BJ (cell line): ENCODE measurements around the gene USP13. TPM values are rescaled to one million over a fixed set of nuclear protein-coding genes. Genes with fewer than 3 reads are reported as not detected.

Experiments used
- CTCF ChIA-PET: fragments of 350-600 bp; formaldehyde crosslinking; extraction: SDS; loops from one replicate; lab custom pipeline; 2021; ENCODE audit warnings: antibody characterized with exemption, inconsistent platforms; lab: Yijun Ruan, JAX
- POLR2A ChIA-PET: fragments of 300-600 bp; sonication (Branson Sonifier 250); formaldehyde crosslinking; extraction: SDS; loops from one replicate; lab custom pipeline; 2021; ENCODE audit warnings: antibody characterized with exemption; lab: Charles Lee
- DNase-seq: peaks from one replicate; pipeline ENCODE4 v3.0.0-alpha.2; 2011; ENCODE audit warnings: low read depth
- H3K27me3 ChIP-seq: 2 replicates; pipeline ENCODE4 v1.6.0; 2011; ENCODE audit warnings: low read length; ENCODE audit not compliant: control insufficient read depth, insufficient read depth
- H3K36me3 ChIP-seq: 2 replicates; pipeline ENCODE4 v1.5.1; 2011; ENCODE audit warnings: low read length; ENCODE audit not compliant: control insufficient read depth, insufficient read depth
- H3K4me3 ChIP-seq: 2 replicates; pipeline ENCODE4 v1.5.1; 2011; ENCODE audit warnings: low read depth, mild to moderate bottlenecking, control low read depth, low read length
- polyA plus RNA-seq: library from polyadenylated mRNA; depleted of rRNA; stranded (reverse); fragments of >200 nt; gene quantifications from 2 replicates; pipeline ENCODE4 v1.2.3, GENCODE V29; 2011
- TF ChIP-seq, protein P1 (sequence below): IDR thresholded peaks from 2 replicates; pipeline ENCODE4 v1.5.1; 2011; ENCODE audit warnings: low read depth, mild to moderate bottlenecking, control low read depth, inconsistent platforms, low read length, moderate library complexity; ENCODE audit not compliant: insufficient read depth

USP13 gene
- polyA plus RNA-seq, 1 experiment: 10.5 TPM

- Histone ChIP-seq H3K27me3 (no peaks in the 10 kb centered on the region), H3K4me3 (no peak overlapping the region), H3K36me3 (no peaks in the 10 kb centered on the region)
- POLR2A ChIA-PET: no interaction called here
- CTCF ChIA-PET: interaction anchor here (1.0 to 1.3 kb wide), 2 partner anchors 13 to 22 kb away, joined by 4 read pairs; no protein-coding TSS in a partner anchor
- TF ChIP-seq, protein P1, sequence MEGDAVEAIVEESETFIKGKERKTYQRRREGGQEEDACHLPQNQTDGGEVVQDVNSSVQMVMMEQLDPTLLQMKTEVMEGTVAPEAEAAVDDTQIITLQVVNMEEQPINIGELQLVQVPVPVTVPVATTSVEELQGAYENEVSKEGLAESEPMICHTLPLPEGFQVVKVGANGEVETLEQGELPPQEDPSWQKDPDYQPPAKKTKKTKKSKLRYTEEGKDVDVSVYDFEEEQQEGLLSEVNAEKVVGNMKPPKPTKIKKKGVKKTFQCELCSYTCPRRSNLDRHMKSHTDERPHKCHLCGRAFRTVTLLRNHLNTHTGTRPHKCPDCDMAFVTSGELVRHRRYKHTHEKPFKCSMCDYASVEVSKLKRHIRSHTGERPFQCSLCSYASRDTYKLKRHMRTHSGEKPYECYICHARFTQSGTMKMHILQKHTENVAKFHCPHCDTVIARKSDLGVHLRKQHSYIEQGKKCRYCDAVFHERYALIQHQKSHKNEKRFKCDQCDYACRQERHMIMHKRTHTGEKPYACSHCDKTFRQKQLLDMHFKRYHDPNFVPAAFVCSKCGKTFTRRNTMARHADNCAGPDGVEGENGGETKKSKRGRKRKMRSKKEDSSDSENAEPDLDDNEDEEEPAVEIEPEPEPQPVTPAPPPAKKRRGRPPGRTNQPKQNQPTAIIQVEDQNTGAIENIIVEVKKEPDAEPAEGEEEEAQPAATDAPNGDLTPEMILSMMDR: no peak
- DNase-seq: no peak
Observed at GRCh38 chr3:179671747-179672242, 19.0 kb downstream of the USP13 start.

- no peak overlapping the region for H3K4me3 ChIP-seq
- TF ChIP-seq, protein P1: no peak
- POLR2A ChIA-PET: no interaction called here
- H3K36me3 ChIP-seq: no peaks in the 10 kb centered on the region
- CTCF ChIA-PET: no interaction called here
- H3K27me3 ChIP-seq: no peaks in the 10 kb centered on the region
- no peak for DNase-seq
Observed at GRCh38 chr3:179672918-179673317, 20.1 kb downstream of the USP13 start.

GRCh38 chr3:179673523-179673922 is 20.7 kb downstream of the USP13 start:
- Histone ChIP-seq H3K36me3 (no peaks in the 10 kb centered on the region), H3K4me3 (no peak overlapping the region), H3K27me3 (no peaks in the 10 kb centered on the region)
- POLR2A ChIA-PET: no interaction called here
- CTCF ChIA-PET: no interaction called here
- DNase-seq: no peak
- TF ChIP-seq, protein P1: no peak

DNA sequence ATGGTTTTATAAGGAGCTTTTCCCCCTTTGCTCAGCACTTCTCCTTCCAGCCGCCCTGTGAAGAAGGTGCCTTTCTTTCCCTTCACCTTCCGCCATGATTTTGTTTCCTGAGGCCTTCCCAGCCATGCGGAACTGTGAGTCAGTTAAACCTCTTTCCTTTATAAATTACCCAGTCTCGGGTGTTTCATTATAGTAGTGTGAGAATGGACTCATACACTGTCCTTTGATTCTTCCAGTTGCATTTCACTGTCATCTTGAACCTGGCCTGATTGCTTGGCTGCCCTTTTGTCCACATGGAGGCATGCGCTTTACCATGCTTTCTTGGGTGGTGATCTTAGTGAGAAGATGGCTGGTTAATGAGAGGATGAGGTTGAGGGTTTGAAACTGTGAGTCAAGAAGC is 23.2 kb downstream of the USP13 start:
- CTCF ChIA-PET: no interaction called here
- POLR2A ChIA-PET: no interaction called here
- no peaks in the 10 kb centered on the region for H3K27me3 ChIP-seq
- TF ChIP-seq, protein P1: no peak
- no peak for DNase-seq
- H3K36me3 ChIP-seq: no peaks in the 10 kb centered on the region
- no peak overlapping the region for H3K4me3 ChIP-seq

DNA sequence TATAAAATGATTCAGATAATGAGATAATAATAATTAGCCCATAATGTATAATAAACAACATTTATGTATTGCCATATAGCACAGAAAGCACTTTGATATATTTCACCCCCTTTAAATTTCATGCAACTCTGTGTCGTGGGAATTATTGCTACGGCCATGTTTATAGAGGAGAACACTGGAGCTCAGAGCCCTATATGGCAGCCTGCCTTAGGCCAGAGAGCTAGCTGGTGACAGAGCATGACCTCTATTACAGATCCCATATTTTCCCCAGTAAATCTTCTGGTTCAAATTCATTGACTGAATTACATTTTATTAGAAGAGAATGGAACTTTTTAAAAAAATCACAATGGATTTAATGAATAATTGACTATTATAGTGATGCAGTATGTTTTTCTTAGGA is 25.0 kb downstream of the USP13 start:
- DNase-seq: no peak
- Histone ChIP-seq H3K36me3 (no peaks in the 10 kb centered on the region), H3K27me3 (no peaks in the 10 kb centered on the region), H3K4me3 (no peak overlapping the region)
- ChIA-PET CTCF (no interaction called here), POLR2A (no interaction called here)
- TF ChIP-seq, protein P1: no peak
